ENCODE data around the gene TOMM34.
A peak's percentile ranks its signal among the peaks of the same experiment; 100 is the strongest.

Gene TOMM34

GRCh38 chr20:44990425-44990824 is 30.2 kb upstream of the TOMM34 start:
- DNase-seq = peak; percentile 83

GRCh38 chr20:44988631-44989171 is 28.5 kb upstream of the TOMM34 start:
- peaks cover 96% of the 10 kb centered on the region for H3K79me2 ChIP-seq (ENCODE audit: low read length)
- H2AFZ ChIP-seq (ENCODE audit: low read length) = no peak overlapping the region
- no peaks in the 10 kb centered on the region for H3K9me3 ChIP-seq (replicated peaks; ENCODE audit: insufficient read depth, low read length)
- H3K4me3 ChIP-seq (ENCODE audit: low read length) = no peak overlapping the region
- DNase-seq = no peak
- peaks cover 59% of the 10 kb centered on the region for H3K4me1 ChIP-seq (ENCODE audit: low read length)
- no peaks in the 10 kb centered on the region for H3K9me2 ChIP-seq (replicated peaks; ENCODE audit: insufficient read depth, low read length)
- H3K4me2 ChIP-seq (ENCODE audit: low read depth, low read length) = no peak overlapping the region
- peaks cover 58% of the 10 kb centered on the region for H3F3A ChIP-seq (ENCODE audit: insufficient read depth, low read length)
- no peaks in the 10 kb centered on the region for H3K27me3 ChIP-seq (replicated peaks; ENCODE audit: insufficient read depth, low read length)
- no peak overlapping the region for H3K9ac ChIP-seq (ENCODE audit: low read length)
- no peaks in the 10 kb centered on the region for H4K20me1 ChIP-seq (ENCODE audit: insufficient read depth, low read length)
- H3K27ac ChIP-seq (ENCODE audit: low read length) = peak overlapping the region; percentile 88; the same call in 1 of the 2 replicates
- H3K36me3 ChIP-seq (replicated peaks; ENCODE audit: insufficient read depth, low read length) = peaks cover 18% of the 10 kb centered on the region
- TF ChIP-seq EZH2phosphoT487 (IDR thresholded peaks at IDR 0.05; ENCODE audit: low read length) = no peak
- no peak for TF ChIP-seq EZH2 (optimal IDR thresholded peaks at IDR 0.05; ENCODE audit: low read depth, low read length)
- TF ChIP-seq CTCF (IDR thresholded peaks at IDR 0.05; ENCODE audit: low read length) = no peak

More at GRCh38 chr20:44990425-44990824, 30.2 kb upstream of the TOMM34 start:
- peak overlapping the region; percentile 98 for H3K4me2 ChIP-seq (ENCODE audit: low read depth, low read length)
- peak overlapping the region; percentile 88 for H3K27ac ChIP-seq (ENCODE audit: low read length)
- H3F3A ChIP-seq (ENCODE audit: insufficient read depth, low read length) = peaks cover 60% of the 10 kb centered on the region
- no peaks in the 10 kb centered on the region for H3K27me3 ChIP-seq (replicated peaks; ENCODE audit: insufficient read depth, low read length)
- H4K20me1 ChIP-seq (ENCODE audit: insufficient read depth, low read length) = no peaks in the 10 kb centered on the region
- TF ChIP-seq EZH2 (optimal IDR thresholded peaks at IDR 0.05; ENCODE audit: low read depth, low read length) = no peak
- no peak for TF ChIP-seq EZH2phosphoT487 (IDR thresholded peaks at IDR 0.05; ENCODE audit: low read length)
- TF ChIP-seq CTCF (IDR thresholded peaks at IDR 0.05; ENCODE audit: low read length) = no peak
- no peaks in the 10 kb centered on the region for H3K9me3 ChIP-seq (replicated peaks; ENCODE audit: insufficient read depth, low read length)
- no peak overlapping the region for H2AFZ ChIP-seq (ENCODE audit: low read length)
- no peaks in the 10 kb centered on the region for H3K9me2 ChIP-seq (replicated peaks; ENCODE audit: insufficient read depth, low read length)
- peaks cover 95% of the 10 kb centered on the region for H3K79me2 ChIP-seq (ENCODE audit: low read length)
- peaks cover 15% of the 10 kb centered on the region for H3K36me3 ChIP-seq (replicated peaks; ENCODE audit: insufficient read depth, low read length)
- H3K4me3 ChIP-seq (ENCODE audit: low read length) = peak overlapping the region; percentile 62
- peak overlapping the region; percentile 69 for H3K9ac ChIP-seq (ENCODE audit: low read length)
- peaks cover 56% of the 10 kb centered on the region for H3K4me1 ChIP-seq (ENCODE audit: low read length)

- no peak for DNase-seq
- no peaks in the 10 kb centered on the region for H3K9me3 ChIP-seq (replicated peaks; ENCODE audit: insufficient read depth, low read length)
- no peak overlapping the region for H3K4me2 ChIP-seq (ENCODE audit: low read depth, low read length)
- TF ChIP-seq CTCF (IDR thresholded peaks at IDR 0.05; ENCODE audit: low read length) (no peak), EZH2 (optimal IDR thresholded peaks at IDR 0.05; ENCODE audit: low read depth, low read length) (no peak), EZH2phosphoT487 (IDR thresholded peaks at IDR 0.05; ENCODE audit: low read length) (no peak)
- no peak overlapping the region for H3K9ac ChIP-seq (ENCODE audit: low read length)
- H4K20me1 ChIP-seq (ENCODE audit: insufficient read depth, low read length) = no peaks in the 10 kb centered on the region
- peaks cover 31% of the 10 kb centered on the region for H3F3A ChIP-seq (ENCODE audit: insufficient read depth, low read length)
- H3K27ac ChIP-seq (ENCODE audit: low read length) = no peak overlapping the region
- H3K4me3 ChIP-seq (ENCODE audit: low read length) = no peak overlapping the region
- H3K79me2 ChIP-seq (ENCODE audit: low read length) = peaks cover 90% of the 10 kb centered on the region
- H3K9me2 ChIP-seq (replicated peaks; ENCODE audit: insufficient read depth, low read length) = no peaks in the 10 kb centered on the region
- H3K27me3 ChIP-seq (replicated peaks; ENCODE audit: insufficient read depth, low read length) = no peaks in the 10 kb centered on the region
- peaks cover 28% of the 10 kb centered on the region for H3K36me3 ChIP-seq (replicated peaks; ENCODE audit: insufficient read depth, low read length)
- H2AFZ ChIP-seq (ENCODE audit: low read length) = no peak overlapping the region
- peaks cover 32% of the 10 kb centered on the region for H3K4me1 ChIP-seq (ENCODE audit: low read length)
These were observed 23.0 kb upstream of the TOMM34 start for GRCh38 chr20:44983093-44983674.
